Anterior cingulate cortex (tissue), 58 donors: ENCODE data around the gene EEFSEC.
A peak's percentile ranks its signal among the peaks of the same experiment; 100 is the strongest.

Experiments used
- DNase-seq, 58 donors: peaks; one replicate each; lab custom pipeline; 2025; lab: John Stamatoyannopoulos, UW

Gene EEFSEC

DNA sequence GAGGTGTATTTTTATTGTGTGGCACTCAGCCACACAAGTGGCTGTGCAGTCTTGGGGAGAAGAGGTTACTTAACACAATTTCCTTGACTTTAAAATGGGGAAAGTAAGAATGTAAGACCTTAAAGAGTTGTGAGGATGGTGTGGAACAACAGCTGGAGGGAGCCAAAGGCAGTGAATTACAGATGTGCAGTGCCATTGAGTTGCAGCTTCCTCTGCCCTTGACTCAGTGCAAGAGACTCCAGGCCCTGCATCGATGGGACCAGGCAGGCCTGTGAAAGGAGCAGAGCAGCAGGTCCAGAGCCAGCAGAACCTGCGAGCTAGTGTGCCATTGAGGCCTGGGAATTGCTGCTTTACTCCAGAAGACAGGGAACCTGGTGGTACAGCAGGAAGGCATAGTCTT, 27.2 kb downstream of the EEFSEC start:
- DNase-seq: no peak

DNA sequence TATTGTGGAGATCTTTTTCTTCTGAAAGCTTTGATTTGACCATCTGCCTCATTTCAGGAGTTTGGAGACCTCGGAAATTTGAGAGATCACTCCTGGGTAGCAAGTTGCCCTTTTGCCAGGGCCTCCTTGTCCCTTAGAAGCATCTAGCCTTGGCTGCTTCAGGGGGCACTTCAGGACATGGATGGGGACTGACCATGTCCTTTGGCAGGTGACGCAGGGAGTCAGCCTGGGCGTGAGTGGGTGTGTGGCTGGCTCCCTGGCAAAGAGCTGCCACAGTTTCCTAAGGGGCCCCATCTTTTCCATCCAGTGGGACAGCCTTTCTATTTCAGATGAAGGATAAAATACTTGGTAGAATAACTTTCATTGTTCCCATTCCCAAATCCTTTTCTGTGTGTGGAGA, 27.6 kb downstream of the EEFSEC start:
- DNase-seq: no peak

DNA sequence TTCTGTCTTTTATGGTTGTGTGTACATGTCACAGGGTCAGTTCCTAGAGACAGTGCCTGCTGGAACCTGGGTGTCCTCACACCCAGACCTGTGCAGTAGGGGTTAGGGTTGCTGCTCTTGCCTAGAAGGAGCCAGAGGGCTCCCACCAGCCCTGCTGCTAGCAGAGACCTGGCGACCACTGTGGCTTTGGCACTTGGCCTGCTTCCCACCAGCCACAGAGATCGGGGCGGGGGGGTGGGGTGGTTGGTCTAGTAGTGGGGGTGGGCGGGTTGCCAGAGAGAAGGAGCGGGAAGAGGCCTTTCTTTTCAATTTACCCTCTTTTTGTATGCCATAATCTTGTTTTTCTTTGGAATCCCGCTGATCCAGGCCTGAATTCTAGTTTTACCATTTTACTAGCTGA, 29.4 kb downstream of the EEFSEC start:
- no peak for DNase-seq

DNA sequence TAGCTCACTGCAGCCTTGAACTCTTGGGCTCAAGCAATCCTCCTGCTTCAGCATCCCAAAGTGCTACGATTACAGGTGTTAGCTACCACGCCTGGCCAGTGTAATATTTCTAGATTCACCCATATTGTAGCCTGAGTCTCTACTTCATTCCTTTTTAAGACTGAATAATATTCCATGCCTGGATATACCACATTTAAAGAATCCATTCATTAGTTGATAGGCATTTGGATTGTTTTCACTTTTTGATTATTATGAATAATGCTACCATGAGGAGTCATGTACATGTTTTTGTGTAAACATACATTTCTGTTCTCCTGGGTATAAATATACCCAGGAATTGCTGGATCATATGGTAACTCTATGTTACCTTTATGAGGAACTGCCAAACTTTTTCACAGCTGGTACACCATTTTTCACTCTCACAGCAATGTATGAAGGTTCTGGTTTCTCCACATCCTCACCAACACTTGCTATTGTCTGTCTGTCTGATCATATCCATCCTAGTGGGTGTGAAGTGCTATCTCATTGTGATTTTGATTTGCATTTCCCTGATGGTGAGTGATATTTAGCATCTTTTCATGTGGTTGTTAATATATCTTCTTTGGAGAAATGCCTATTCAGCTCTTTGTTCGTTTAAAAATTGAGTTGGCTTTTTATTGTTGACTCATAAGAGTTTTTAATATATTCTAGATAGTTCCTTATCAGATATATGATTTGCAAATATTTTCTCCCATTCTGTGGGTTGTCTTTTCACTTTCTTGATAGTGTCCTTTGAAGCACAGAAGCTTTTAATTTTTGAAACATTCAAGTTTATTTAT, 32.6 kb downstream of the EEFSEC start:
- no peak for DNase-seq

DNA sequence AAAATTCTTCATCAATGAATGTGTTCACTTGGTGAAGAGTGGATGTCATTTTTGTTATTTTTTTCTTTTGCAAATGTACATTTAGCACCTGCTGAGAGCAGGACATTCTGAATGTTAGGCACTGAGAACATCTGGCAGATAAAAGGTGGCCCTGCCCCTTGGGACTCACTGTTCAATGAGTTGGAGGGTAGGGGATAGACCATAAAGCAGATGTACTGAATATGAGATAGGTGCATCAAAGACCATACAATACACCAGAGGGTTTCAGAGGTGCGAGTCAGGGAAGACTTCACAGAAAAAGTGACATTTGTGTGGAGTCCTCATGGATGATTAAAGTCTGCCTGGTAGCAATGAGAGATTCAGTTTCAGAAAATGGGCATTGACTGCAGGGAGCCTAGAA, 34.2 kb downstream of the EEFSEC start:
- no peak for DNase-seq

DNA sequence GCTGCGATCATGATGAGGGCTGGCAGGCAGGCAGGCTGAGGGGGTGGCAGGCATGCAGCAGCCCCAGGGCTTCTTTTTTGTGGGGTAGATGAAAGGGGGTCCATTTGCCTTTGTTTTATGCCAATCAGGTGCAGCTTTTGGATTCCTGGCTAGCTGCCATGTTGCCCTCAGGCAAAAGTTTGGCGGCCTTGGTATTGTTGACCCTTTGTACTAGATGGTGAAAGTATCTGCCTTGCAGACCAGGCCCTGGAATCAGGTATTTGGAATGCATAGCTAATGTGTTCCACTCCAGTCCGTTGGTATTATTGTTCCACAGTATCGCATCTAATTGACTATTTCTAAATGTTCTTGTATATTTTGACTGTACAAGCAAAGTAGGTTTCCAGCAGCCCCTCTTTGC, 35.0 kb downstream of the EEFSEC start:
- DNase-seq: no peak

DNA sequence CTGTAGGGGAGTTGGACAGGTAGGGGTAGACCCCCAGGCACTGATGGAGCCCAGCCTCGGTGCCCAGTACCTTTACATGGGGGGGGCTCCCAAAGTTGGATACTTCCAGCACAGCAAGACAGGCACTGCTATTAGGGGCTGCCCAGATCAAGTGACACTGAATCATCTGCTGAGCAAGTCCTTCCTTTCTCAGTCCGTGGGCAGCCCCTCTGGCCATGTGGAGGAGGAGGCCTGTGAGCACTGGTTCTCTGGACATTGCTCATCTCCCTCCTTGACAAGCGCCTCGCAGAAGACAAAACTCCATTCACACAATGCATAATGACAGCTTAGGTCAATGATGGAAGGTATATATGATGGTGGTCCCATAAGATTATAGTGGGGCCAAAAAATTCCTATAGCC, 35.7 kb downstream of the EEFSEC start:
- DNase-seq: no peak

DNA sequence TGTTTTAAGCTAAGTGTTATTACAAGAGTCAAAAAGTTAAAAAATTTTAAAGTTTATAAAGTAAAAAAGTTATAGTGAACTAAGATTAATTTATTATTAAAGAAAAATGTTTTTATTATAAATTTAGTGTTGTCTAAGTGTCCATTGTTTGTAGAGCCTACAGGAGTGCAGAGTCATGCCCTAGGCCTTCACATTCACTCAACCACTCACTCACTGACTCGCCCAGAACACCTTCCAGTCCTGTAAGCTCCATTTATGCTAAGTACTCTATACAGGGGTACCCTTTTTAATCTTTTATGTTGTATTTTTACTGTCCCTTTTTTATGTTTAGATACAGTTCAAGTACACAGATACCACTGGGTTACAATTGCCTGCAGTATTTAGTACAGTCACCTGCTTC, 37.2 kb downstream of the EEFSEC start:
- no peak for DNase-seq

DNA sequence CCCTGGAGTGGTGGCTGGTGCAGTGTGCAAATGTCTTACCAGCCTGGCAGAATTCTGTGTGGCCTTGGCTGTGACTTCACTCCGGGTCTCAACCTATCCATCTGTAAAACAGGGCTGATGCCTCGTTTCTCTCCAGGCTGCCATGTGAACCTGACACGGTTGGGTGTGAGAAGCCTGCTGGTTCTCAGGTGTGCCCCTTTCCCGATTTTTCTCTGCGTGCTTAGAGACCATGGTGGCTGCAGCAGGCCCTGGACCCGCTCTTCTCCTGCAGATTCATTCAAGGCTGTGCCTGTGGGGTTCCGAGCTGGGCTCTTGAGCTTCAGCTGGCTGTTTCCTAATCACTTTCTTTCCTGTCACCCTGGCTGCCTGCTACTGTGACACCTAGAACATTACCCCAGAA, 38.9 kb downstream of the EEFSEC start:
- no peak for DNase-seq

DNA sequence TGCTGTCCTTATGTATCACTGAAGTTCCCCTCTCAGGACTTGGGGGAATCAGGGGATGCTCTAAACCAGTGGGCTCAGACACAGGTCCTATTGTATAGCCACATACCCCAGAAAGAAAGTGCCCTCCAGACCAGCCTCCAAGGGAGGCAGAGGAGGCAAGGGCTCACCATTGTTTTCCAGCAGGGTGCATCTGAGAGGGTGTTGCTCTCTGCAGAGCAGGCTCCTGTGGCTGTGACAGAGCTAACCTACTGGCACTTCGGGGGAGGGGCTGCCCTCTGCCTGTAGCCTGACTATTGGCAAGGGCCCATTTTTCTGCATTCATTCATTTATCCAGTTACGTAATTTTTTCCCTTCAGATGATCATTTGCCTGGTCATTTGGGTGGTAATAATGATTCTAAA, 39.9 kb downstream of the EEFSEC start:
- no peak for DNase-seq

DNA sequence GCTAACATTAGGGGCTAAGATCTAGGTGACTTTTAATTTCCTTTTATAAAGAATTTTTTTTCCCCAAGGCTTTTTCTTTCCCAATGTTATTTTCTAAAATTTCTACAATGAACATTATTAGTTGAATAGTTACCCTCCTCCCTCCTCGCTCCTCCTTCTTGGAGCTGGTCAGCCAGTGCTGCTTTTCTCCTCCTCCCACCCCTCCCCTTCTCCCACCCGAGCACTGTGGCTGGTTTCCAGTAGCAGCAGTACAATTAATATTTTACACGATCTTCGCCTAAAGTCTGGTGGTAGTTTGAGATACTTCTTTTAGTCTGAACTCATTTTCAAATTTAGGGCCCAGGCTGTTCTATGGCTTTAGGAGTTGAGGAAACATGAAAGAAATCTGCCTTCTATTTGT, 41.6 kb downstream of the EEFSEC start:
- DNase-seq: peak in 1 of 58 donors; percentile 9

DNA sequence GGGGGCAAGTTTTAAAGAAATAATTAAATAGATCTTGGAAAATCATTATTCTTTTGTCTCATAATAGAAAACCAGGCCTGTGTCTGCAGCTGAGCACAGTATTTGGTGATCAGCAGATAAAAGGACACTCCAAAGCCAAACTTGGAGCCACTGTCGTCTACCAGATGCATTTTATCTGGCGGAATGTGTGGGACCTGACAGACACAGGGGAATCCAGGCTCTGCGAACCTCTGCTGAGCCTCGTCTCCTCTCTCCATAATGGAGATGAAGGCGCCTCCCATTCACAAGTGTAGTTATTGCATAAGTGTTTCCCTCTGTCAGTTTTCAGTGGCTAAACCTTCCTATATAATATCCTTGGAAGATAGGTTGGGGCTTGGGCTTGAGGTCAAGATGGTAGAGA, 42.1 kb downstream of the EEFSEC start:
- DNase-seq: no peak

DNA sequence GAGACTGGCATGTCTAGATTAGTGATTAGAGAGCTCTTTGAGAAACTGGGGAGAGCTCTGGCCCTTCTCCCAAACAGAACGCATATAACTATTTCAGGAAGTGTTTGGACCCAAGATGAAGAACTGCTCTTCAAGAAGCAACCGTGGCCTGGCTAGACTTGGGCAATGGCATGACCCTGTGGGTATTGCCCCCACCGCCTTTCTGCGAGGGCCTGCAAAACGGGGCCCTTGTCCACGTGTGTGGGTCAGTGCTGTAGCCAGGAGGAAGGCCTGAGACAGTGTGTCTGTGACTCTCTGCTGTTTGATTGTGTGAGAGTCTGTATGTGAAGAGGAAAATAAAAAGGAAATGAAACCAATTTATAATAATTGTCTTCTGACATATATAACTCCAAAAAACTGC, 42.5 kb downstream of the EEFSEC start:
- peak in 1 of 58 donors; percentile 15 for DNase-seq

DNA sequence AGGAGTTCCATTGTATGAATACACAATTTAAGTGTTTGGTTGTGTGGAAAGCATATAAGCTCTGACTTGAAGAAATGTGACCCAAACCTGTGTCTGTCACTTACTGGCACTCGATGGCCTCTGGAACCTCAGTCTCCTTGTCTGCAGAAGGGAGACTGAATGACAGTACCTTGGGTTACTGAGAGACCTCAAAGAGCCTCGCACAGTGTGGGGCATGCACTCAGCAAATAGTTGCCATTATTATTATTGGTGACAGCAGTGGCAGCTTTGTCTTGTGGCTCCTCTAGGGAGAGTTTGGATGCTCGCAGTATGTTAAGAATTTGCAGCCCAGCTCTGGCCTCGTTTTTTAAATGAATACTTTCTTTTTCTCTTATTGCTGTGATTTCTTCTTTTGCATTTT, 43.4 kb downstream of the EEFSEC start:
- no peak for DNase-seq

DNA sequence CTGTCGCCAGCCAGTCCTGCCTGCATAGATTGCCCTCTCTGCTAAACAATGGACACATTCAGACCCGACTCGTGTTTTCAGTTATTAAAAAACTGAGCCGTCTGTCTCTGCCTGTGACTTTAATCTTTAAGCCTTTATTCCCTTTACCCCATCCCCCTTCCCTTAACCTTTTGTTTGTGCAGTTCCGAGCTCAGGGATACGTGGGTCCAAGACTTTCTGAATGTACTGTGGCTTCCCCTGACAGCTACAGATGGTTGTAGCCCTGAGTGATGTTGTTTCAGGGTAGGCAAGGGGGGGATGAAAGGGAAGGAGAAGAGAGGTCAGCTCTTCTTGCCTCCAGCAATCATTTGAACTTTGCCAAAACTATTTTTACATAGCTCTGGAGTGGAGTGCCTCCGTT, 44.6 kb downstream of the EEFSEC start:
- no peak for DNase-seq

DNA sequence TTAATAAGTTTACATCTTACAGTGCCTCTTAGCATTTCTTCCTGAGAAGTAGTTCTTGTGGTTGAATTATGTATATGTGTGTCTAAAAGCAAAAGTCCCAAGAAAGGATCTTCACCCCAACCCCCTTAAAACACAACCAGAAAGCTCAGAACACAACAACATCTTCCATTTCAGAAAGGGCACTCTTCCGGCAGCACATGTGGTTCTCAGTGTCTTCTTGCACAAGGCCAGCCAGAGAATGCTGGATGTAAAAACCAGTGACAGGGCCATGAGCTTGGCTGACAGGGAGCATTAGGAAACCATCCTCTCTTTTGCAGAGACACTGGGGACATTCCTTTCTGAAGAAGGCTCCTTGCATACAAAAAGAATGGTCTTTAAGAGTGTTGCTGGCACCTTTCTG, 45.0 kb downstream of the EEFSEC start:
- no peak for DNase-seq

DNA sequence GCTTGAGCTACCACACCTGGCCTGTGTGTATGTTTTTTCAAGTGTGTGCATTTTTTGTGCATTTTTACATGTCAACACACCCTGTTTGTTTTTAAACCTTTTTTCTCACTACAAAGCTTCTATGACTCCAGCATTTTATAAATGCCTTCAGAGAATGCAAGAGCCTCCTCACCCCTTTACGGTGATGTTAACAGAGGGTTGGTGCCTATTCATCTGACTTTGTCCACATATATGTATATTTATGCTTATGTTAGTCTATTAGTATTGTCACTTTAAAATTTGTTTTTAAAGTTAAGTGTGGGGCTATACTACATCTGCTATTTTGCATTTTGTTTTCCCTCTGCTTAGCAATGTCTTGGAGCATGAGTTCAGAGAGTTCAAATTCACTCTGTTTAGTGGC, 45.8 kb downstream of the EEFSEC start:
- DNase-seq: no peak

DNA sequence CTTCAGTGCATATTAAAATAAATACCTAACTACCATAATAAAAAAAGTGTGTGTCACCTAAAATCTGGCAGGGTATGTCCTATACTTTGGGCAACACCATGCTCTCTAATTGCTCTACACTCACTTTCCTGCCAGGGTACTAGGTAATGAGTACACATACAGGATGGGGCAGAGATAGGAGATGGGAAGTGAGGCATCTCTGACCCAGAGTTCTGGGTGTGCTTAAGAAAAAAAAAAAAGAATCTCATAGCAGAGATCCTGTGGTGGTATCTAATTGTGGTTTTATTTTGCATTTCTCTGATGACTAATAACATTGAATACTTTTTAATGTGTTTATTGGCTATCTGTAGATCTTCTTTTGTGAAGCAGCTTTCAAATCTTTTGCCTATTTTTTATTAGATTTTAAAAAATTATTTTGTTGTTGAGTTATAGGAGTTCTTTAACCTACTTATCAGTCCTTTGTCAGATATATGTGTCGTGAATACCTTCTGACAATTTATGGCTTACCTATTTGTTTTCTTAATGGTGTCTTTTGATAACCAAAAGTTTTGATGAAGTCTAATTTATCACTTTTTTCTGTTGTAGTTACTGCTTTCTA, 48.0 kb downstream of the EEFSEC start:
- DNase-seq: no peak

DNA sequence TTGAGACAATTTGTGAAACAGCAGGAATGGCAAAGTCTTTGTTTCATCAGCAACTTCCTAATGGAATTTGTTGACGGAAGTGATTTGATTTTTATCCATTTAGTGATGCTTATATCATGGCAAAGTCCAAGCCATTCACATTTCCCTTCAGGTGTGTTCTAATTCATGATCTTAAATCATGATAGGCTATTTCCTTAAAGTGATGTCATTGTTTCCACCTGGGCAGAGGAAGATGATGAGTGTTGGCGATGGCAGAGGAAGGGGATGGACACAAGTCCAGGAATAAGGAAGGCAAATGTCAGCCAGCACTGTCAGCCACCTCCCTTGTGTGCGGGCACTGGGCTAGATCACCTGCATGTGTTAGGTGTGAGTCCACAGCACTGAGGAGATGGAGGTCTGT, 49.9 kb downstream of the EEFSEC start:
- no peak for DNase-seq

DNA sequence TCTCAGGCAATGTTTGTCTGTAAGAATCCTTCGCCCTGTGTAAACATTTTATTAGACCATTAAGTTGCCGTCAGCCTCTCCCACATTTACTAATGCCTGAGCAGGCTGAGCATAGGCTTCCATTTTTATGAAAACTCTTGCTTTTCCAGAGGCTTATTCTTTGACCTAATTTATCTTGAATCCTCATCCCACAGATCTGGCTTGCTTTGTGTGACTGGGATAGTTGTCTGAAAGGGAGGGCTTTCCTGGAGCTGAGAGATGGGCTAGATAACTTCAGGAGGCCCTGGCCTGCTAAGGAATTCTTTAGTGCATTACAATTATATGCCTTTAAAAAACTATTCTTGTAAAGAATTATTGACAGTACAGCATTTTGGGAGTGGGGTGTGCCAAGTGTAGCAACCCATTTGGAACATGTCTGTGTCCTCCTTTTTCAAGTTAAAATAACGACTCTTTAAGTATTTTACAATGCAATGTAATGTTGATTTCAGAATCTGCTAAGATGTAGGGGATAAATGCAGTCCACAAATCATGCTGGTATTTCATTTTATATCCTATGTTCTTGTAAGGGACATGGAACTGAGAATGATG, 52.4 kb downstream of the EEFSEC start:
- no peak for DNase-seq

DNA sequence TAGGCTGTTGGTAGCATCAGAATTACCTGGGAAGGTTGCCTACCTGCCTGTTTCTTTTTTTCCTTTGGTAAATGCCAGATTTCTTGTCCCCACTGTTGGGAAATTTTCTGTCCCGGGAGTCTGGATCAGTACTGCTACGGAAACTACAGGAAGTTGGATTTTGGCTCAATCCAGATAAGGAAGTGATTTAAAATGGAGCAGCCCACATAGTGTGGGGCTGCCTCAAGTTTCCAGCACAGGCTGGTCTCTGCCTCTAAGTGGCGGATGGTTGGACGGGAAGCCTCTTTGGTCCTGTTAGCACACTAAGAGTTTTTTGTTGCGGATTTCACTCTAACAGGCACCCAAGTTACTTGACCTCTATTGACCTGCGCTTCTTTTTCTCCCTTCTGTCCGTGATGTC, 54.7 kb downstream of the EEFSEC start:
- no peak for DNase-seq

DNA sequence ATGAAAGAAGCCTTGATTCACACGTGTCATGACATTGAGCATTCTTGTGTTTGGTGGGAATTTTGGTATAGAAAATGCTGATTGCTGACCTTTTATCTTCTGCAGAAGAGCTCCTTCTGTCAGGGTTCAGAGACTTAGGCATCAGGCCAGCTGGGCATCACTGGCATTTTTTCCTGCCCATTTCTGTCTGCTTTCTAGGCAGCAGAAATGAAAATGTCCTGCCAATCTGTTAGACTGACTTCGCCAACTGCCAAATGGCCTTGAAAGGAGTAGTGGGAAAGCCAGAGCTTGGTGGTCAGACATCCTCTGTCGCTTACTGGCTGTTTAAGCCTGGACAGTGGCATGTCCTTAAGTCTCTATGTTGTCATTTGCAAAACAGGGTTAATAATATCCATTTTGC, 57.4 kb downstream of the EEFSEC start:
- no peak for DNase-seq
